ENCODE measurements around the gene DNLZ.
"Not testable (repeated sequence)": the region's sequence is repeated elsewhere in the genome, so short reads cannot be mapped to it uniquely, and the experiment has no call there.

Gene DNLZ

GRCh38 chr9:136363106-136363948 lies at the start of gene DNLZ:
Gene DNLZ, minus strand, starts transcription at chr9:136363744. Its CDS starts 30 bp downstream, at chr9:136363714.
- peak; percentile 95 for DNase-seq

GRCh38 chr9:136412962-136413361 lies 49.4 kb upstream of the DNLZ start:
- no peak for DNase-seq

- no peak for DNase-seq
Observed at GRCh38 chr9:136411378-136411777, 47.8 kb upstream of the DNLZ start.

GRCh38 chr9:136410500-136411287 lies 47.1 kb upstream of the DNLZ start, which contains the start of the genes ENTR1 and PMPCA:
Gene ENTR1, minus strand, starts transcription at chr9:136410614. Its CDS starts 217 bp downstream, at chr9:136410397.
Gene PMPCA, plus strand, starts transcription at chr9:136410658. Its CDS starts 11 bp downstream, at chr9:136410669.
- peak; percentile 93 for DNase-seq

- peak; percentile 43 for DNase-seq
Observed at GRCh38 chr9:136409557-136410455, 46.3 kb upstream of the DNLZ start.

- no peak for DNase-seq
Observed at GRCh38 chr9:136407911-136408310, 44.4 kb upstream of the DNLZ start.

GRCh38 chr9:136407061-136407460 lies 43.5 kb upstream of the DNLZ start:
- not testable (repeated sequence) for DNase-seq

GRCh38 chr9:136405904-136406303 lies 42.4 kb upstream of the DNLZ start:
- not testable (repeated sequence) for DNase-seq

GRCh38 chr9:136405481-136405880 lies 41.9 kb upstream of the DNLZ start:
- DNase-seq: no peak

GRCh38 chr9:136404801-136405136 lies 41.2 kb upstream of the DNLZ start:
- no peak for DNase-seq

GRCh38 chr9:136403915-136404800 lies 40.6 kb upstream of the DNLZ start:
- DNase-seq: no peak

GRCh38 chr9:136403538-136403914 lies 40.0 kb upstream of the DNLZ start:
- DNase-seq: no peak

- DNase-seq: no peak
Observed at GRCh38 chr9:136402067-136402466, 38.5 kb upstream of the DNLZ start.

- DNase-seq: no peak
Observed at GRCh38 chr9:136401173-136401922, 37.8 kb upstream of the DNLZ start.

GRCh38 chr9:136400038-136400834 lies 36.7 kb upstream of the DNLZ start, which contains the start of gene SNAPC4:
Gene SNAPC4, minus strand, starts transcription at chr9:136400170. Its CDS starts 1,742 bp downstream, at chr9:136398428.
- peak; percentile 92 for DNase-seq

GRCh38 chr9:136399176-136400037 lies 35.9 kb upstream of the DNLZ start:
- peak; percentile 27 for DNase-seq

- no peak for DNase-seq
Observed at GRCh38 chr9:136398286-136398685, 34.7 kb upstream of the DNLZ start.

- no peak for DNase-seq
Observed at GRCh38 chr9:136397643-136398042, 34.1 kb upstream of the DNLZ start.

- DNase-seq: no peak
Observed at GRCh38 chr9:136396219-136396515, 32.6 kb upstream of the DNLZ start.
